C4-2B (cell line): ENCODE results near the gene DEPDC1B.
"Not testable (repeated sequence)": the region's sequence is repeated elsewhere in the genome, so short reads cannot be mapped to it uniquely, and the experiment has no call there.

Experiments
- ZFX ChIP-seq: fragments of 450-650 bp; IDR thresholded peaks from 2 replicates; pipeline ENCODE4 v1.6.1; 2017
- TF ChIP-seq, protein P1 (sequence below): fragments of 450-650 bp; conservative IDR thresholded peaks from 2 replicates; pipeline ENCODE4 v1.5.1; 2017; ENCODE audit warnings: mild to moderate bottlenecking

DNA sequence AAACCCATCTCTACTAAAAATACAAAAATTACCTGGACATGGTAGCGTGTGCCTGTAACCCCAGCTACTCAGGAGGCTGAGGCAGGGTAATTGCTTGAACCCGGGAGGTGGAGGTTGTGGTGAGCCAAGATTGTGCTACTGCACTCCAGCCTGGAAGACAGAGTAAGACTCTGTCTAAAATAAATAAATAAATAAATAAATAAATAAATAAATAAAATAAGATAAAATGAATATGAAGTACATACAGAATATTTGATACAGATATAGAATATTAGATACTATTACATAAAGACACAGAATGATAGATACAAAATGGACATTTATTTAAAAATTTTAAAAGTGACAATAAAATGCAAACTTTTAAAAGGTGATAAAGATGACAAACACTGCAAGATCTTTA, 146.7 kb downstream of the DEPDC1B start:
- TF ChIP-seq, protein P1, sequence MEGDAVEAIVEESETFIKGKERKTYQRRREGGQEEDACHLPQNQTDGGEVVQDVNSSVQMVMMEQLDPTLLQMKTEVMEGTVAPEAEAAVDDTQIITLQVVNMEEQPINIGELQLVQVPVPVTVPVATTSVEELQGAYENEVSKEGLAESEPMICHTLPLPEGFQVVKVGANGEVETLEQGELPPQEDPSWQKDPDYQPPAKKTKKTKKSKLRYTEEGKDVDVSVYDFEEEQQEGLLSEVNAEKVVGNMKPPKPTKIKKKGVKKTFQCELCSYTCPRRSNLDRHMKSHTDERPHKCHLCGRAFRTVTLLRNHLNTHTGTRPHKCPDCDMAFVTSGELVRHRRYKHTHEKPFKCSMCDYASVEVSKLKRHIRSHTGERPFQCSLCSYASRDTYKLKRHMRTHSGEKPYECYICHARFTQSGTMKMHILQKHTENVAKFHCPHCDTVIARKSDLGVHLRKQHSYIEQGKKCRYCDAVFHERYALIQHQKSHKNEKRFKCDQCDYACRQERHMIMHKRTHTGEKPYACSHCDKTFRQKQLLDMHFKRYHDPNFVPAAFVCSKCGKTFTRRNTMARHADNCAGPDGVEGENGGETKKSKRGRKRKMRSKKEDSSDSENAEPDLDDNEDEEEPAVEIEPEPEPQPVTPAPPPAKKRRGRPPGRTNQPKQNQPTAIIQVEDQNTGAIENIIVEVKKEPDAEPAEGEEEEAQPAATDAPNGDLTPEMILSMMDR: not testable (repeated sequence)
- TF ChIP-seq ZFX: not testable (repeated sequence)
